HG03039 (cell line): ENCODE measurements around the gene GDI2.

Experiments
- ATAC-seq: cut with Tn5 transposase; IDR thresholded peaks from one replicate; pipeline ENCODE4 v1.9.1; 2021; ENCODE audit warnings: mild to moderate bottlenecking, moderate library complexity; ENCODE audit not compliant: unreplicated experiment

GDI2 gene

GRCh38 chr10:5744849-5745248 is 68.4 kb downstream of the GDI2 start:
- no peak for ATAC-seq

GRCh38 chr10:5743736-5744135 is 69.5 kb downstream of the GDI2 start:
- ATAC-seq: no peak

- ATAC-seq: no peak
Measured at GRCh38 chr10:5742116-5742515, 71.1 kb downstream of the GDI2 start.

GRCh38 chr10:5741276-5741675 is 72.0 kb downstream of the GDI2 start:
- ATAC-seq: no peak

GRCh38 chr10:5738427-5738826 is 74.8 kb downstream of the GDI2 start:
- no peak for ATAC-seq

- ATAC-seq: no peak
Measured at GRCh38 chr10:5737352-5737751, 75.9 kb downstream of the GDI2 start.

- ATAC-seq: no peak
Measured at GRCh38 chr10:5736591-5736990, 76.6 kb downstream of the GDI2 start.

GRCh38 chr10:5735119-5735518 is 78.1 kb downstream of the GDI2 start:
- ATAC-seq: no peak

GRCh38 chr10:5732141-5732540 is 81.1 kb downstream of the GDI2 start:
- no peak for ATAC-seq

- no peak for ATAC-seq
Measured at GRCh38 chr10:5731559-5731958, 81.7 kb downstream of the GDI2 start.

GRCh38 chr10:5730766-5731165 is 82.5 kb downstream of the GDI2 start:
- ATAC-seq: no peak

GRCh38 chr10:5723692-5724091 is 89.5 kb downstream of the GDI2 start:
- no peak for ATAC-seq

- no peak for ATAC-seq
Measured at GRCh38 chr10:5720182-5720581, 93.1 kb downstream of the GDI2 start.

GRCh38 chr10:5719546-5719945 is 93.7 kb downstream of the GDI2 start:
- ATAC-seq: no peak
